Dermis blood vessel endothelial cell (primary cell): ENCODE measurements around the gene TSC22D3. TPM values are rescaled to one million over a fixed set of nuclear protein-coding genes. Genes with fewer than 3 reads are reported as not detected.
A peak's percentile ranks its signal among the peaks of the same experiment; 100 is the strongest.

ENCODE experiments used
- DNase-seq: peaks from one replicate; pipeline ENCODE4 v3.0.0; 2010
- total RNA-seq: library from RNA; depleted of rRNA; stranded (reverse); fragments of >200 nt; gene quantifications from 2 replicates; pipeline ENCODE4 v1.2.3, GENCODE V29; 2014

The TSC22D3 gene
- total RNA-seq, 1 donor from 2014 or later: 56.3 TPM

DNA sequence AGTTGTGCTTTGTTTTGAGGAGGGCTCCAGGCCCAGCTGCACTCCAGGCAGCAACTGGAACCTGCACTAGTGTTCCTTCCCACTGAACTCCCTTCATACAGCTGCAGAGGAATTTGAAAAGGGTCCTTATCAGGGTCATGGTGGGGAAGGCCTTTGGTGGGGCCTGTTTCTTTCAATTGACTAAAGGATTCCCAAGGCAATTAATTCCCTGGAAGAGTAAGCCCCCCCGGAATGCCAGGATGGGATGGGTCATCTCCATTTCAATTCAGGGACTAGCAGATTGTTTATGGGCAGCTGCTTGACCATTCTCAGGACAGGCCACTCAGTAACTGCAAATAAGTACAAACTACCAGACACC, 45.3 kb downstream of the TSC22D3 start:
- DNase-seq: no peak

DNA sequence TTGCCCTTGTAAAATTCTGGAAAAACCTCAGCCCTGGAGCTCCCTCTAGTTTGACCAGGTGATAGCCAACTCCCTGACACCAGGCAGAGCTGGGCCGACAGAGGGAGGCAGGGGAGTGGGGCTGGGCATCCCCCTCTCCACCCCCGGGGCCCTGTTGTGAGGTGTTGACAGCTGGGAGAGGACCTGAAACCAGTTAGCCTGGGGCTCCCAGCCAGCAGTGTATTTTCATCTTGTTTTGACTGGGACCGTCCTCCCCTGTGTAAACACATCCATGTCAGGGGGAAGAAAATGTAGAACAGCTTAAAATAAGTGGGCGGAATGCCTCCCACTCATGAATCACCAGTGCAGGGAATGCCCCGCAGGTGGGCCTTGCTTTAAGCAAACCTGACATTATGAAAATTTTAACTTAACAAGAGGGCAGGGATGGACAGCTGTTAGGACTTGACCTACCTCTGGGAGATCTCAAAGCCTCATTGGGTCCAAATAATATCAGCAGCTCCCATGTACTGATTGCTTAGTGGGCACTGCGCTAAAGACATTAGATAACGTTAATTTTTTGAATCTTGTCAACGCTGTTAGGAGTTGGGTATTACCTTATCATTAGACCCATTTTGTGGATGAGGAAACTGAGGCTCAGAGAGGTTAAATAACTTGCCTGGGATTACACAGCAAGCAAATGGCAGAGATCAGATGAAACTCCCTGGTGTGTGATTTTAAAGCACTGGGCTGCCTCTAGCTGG, 45.9 kb downstream of the TSC22D3 start:
- DNase-seq: no peak

DNA sequence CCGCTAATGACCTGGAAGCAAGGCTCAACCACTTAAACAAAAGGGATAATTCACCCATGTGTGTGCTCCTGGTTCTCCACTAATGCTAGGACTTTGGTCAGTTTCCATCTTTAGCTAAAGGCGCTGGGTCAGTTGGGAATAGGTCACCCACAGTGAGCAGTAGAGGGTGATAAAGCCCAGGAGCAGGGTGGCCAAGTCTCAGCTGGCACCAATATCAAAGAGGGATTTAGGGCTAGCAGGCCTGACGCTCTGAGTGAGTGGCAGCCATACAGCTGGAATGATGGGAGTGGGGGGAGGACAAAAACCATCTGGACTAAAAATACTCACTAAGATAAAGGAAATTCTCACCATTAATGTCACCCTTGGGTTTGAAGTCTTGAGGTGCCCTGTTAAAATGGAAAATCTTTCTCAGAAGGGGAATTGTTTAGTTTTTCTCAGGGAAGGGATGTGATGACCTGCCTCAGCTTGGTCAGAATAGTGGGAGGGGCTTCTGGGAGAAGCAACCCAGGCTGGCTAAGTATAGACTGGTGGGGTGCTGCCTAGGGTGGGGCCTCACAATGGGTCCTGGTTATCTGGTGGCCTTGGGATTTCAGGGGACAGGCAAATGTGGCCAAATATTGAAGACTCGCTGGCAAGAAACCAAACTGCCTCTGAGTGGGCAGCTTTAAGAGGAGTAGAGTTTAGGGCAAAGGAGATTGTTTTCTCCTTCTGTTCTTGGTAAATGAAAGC, 47.1 kb downstream of the TSC22D3 start:
- DNase-seq: no peak

DNA sequence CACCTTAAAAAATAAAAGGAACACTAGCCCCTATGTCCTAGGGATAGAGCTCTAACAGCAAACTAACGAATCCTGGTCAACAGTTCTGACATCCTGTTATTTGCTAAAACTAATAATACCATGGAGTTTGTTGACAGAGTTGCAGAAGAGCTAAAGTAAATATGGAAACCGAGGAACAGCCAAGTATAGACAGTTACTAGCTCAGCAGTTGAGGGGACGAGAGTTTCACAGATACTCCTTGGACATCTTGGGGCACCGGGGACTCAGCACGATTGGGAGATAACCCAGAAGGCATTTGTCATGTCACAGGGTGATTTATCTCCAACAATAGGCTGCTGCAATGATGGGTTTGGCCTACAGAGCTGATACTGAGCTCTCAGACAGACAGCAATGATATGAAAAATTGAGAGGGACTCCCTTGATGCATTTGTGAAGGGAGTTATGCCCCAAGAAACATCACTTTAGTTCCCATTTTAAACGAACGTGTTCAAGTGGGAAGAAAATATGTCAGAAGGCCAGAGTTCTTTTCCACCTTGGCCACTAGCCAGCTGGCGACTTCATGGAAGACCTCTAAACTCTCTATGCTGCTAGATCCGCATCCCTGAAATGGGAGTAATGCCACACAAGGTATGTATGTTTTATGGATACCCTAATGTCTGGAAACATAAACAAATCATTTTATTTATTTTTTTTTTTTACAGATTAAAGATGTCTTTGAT, 48.6 kb downstream of the TSC22D3 start:
- DNase-seq: peak; percentile 43

DNA sequence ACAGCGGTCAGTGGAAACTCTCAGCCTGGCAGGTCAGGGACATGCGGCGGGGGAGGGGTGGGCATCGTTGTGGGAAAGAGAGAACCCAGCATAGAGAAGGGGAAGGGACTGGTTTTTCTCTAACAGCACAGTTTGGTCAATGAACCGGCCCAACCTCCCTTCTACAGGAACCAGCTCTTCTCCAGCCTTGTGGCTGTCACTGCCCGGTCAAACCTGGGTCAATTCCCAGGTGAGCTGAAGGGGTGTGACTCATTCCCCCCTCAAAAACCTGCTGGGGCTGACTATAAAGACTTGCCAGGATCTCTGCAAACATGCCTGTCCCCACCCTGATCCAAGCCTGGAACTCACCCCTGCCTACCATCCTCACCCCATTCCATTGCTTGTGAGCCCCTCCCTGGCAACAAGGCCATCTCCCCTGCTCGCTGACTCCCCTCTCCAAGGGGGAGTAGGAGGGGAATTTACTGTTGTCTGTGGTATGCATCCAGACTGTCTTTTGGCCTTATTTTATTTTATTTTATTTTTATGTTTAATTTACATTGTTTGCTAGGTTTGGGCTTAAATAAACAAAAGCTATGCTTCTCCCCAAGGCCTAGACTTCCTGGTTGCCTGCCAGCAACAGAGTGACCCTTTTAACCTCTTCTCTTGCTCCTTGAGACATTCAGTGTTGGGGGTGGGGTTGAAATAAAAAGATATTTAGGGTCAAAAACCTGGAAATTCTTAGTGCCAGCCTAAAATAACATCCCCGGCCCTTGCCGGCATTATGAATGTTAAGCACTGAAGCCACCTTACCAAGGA, 49.6 kb downstream of the TSC22D3 start:
- DNase-seq: no peak

DNA sequence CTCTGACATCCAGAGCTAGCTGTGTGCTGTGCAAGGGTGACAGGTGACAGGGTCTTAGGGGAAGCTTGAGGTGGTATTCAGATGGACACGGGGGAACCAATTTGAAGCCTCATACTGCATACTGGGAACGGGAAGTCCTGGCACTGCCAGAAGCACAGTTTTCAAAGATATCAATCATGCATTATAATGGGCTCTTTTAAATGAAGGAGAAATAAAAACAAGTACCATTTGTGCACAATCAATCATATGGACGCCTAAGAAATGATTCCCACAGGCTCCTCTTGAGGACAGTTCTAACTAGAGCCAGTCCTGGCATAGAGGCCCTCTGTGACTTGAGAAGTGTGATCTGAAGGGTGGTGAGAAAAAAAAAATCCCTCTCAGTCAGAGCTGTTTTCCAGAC, 50.9 kb downstream of the TSC22D3 start:
- no peak for DNase-seq

DNA sequence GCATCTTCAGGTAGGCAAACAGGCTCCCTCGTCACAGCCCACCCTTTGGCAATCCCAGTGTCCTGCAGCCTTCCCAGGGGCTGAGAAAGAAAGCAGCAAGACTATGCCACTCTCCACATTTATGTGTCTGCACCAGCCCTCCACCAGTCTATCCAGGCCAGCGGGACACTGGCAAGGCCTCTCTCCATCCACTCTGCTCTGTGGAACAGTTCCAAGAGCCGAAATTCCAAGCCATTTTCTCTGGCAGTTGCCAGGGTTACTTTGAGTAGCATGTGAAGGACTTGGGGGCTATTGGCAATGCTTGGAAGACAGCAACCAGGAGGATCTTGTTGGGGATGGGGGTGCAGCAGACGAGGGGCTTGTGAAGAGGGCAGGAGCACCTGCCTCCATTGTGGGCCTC, 52.1 kb downstream of the TSC22D3 start:
- no peak for DNase-seq

DNA sequence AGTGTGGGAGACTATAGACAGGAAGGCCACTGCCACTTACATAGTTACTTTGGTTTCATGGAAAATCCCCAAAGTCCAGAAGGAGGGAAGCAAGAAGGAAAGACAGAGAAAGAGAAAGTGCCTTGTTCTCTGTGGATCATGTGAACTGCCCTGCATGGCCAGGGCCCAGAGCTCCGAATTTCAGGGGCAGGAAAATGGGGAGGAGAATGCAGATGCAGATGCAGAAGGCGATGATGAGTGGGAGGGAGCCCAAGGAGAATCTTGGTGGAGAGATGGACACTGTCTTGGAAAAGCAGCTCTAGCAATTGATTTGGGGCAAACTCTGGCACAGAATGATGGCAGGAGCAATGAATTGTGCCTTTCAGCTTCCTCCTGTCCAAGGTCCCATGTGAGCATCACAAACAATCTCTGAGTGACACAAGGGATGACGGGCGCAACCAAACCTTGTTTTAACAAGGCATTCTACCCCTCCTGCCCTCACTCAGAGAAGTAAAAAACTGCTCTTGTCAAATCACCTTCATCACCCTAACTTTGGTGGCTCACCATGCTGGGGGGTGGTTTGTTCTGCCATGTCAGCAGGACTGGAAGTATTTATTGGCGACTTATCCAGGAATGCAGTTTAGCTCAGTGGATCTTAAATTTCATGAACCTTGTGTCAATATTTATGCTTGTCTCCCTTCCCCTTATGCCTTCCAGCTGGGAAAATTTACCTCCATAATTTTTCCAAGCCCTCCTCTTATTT, 53.5 kb downstream of the TSC22D3 start:
- no peak for DNase-seq

DNA sequence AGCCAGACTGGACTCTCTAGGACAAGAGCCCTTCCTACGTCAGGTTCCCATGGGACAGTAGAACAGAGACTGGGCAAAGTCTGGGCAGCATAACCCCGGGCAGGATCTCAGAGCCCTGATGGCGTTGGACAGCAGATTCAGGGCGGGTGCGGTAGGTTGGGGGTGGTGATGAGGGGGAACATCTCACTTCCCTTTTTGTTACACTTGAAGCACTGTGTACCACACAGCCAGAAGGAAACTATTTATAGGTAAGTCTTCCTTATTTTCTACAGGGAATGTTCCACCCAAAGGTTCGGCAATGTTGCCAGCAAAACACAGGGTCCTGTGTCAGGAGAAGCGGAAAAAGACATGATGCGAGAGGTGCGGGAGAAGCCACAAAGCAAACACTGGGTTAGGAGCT, 54.3 kb downstream of the TSC22D3 start:
- DNase-seq: no peak

DNA sequence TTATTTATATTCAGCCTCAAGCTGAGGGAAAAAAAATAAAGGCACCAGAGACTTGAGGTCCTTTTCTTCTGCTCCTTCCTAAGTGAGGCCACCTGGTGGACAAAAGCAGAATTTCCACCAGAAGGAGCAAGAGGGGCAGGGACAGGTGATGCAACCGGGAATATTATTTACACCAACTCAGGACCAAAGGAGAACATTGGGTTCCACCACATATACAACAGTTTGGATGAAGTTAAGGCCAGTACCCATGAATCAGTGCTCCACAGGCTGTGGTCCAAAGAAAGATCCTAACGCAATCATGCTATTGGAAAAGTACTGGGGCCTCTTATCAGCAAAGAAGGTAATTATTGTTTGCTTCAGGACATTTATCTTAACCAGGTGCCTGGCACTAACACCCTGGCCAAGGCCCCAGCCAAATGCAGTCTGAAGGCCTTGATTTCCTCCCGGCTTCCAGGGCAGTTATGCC, 57.4 kb downstream of the TSC22D3 start:
- peak; percentile 84 for DNase-seq

DNA sequence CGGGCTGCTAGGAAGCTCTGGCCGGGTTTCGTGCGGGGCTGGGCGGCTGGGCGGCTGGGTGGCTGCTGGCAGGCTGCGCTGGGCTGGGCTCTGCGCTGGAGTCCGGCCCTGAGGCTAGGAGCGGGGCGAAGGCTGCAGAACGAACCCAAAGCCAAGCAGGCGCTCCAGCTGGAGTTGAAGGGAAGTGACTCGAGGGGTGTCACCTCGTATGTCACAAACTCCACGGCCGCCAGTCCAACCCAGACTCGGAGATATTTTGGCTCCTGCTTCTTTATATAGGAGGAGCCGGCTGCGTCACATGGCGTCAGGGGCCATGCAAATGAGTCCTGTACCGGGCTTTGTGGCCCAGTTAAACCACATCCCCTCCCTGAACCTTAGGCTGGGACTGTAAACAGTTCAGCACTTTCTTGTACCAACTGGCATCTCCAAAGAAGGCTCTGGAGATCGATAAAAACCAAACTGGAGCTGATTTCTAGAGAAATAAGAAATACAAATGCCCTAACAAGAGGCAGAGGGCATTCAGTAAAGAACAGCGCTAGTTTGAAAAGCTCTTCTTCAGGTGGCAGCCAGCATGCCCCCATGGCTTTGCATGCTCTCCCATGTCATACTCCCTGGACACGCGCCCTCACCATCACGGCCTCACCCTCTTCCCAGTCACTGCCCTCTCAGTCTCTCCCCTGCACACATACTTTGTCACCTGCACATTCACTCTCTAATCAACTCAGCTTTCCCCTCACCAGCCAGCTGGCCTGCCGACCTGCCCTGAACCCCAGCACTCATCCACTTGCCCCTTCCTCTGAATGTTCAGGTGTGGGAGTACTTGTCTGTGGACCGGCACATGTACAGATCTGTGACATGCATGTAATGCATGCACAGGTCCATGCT, 58.5 kb downstream of the TSC22D3 start:
- peak; percentile 81 for DNase-seq

DNA sequence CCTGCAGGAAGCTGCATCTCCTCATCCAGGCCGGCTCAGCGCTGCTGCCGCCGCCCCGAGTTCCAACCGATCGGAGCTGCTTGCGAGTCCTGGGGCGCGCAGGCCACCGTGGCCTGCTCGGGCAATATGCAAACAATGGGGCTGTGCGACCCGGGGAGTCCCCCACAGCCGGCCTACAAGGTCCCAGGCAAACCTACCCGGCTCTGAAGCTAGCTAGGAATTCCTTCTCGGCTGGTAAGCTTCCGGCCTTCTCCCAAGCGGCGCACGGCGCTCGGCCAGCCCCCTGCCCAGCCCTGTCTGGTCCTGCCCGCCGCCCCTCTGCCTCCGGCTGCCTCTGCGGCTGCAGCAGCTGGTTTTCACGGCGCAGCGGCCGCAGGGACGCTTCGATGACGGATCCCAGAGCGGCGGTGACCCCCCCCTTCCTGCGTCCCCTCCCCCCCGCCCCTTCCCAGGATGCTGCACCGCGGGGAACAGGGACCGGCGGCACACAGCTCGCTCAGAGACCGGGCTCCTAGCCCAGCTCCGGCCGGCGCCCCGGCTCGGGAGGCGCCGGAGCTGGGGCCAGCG, 59.4 kb downstream of the TSC22D3 start:
- DNase-seq: peak; percentile 47

DNA sequence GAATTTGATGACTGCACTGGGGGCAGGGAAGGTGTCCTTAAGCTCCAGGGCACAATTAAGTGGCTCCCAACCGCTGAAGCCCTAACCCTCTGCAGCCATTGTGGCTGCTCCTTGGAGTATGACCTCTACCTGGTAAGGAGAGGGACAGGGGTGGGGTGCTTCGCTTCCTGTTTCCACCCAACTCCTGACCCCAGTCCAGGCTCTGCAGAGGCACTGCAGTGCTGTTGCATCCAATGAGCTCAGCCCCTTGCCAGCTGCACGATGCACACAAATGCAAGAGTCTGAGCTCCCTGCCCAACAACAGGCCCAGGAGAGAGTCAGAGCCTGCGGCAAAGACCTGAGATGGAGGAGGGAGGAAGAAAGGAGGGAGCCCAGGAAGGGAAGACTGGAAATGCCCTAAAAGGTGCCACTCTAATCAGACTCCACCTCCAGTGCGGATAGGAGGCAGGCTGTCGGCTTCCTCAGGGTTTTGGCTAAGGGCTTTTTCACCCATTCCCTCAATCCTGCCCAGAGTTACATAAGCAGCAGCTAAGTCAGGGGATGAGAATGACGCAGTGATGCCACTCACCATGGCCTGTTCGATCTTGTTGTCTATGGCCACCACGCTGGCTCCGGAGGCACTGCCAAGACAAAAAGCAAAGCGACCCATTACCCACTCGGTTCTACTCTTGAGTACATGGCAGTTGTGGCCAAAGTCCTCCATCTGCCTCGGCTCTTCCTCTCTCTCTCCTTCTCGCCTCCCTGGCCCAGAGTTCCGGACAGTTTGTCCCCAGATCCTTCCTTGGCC, 60.1 kb downstream of the TSC22D3 start:
- DNase-seq: peak; percentile 19

DNA sequence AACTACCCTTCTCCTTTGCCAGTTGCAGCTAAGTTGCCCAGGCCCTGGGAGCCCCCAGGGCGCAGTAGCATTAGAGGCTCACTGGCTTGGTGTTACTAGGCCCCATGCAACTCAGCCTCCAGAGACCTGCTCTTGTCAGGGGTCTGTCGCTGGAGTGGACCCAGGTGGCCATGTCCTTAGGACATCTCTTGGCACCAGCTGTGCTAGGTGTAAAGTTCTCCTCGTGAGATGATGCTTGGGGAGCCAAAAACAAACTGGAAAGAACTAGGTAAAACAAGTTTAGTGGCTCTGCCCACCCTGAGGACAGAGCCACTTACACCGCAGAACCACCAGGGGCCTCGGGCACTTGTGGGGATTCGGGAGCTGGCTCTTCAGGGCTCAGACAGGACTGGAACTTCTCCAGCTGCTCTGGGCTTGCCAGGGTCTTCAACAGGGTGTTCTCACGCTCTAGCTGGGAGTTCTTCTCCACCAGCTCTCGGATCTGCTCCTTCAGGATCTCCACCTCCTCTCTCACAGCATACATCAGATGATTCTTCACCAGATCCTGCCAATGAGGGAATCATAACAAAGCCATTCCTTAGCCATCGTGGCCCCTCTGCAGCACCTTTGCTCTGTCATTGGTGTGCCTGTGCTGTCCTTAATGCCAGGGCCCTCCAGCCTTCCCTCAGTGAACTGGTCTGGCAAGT, 61.2 kb downstream of the TSC22D3 start:
- peak; percentile 17 for DNase-seq

DNA sequence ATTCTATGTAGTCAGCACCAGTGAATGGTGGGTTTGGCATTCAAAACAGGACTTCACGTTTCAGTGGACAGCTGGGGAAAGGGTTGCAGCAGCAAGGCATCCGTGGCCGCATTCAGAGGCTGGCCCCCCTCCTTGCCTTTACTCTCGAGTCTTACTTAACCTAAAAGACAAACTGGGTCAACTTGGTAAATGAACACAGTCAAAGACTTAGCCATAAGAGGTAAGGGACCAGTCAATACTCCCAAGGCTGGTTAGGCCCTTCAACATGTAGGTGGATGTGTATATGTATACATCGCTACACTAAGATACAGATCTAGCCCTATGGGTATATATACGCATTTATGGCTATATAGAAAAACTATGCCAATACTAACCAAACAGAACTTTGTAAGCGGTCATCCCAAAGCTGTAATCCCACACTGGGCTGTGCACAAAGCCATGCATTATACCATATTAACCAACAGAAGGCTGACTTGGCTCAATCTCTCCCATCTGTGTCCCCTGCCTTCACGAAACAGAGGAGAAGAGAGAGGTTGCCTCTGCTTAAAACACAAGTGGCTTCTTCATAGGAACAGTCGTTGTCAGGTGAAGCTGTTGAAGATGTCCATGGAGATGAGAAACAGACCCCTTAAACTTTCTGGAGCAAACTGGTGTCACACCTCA, 61.9 kb downstream of the TSC22D3 start:
- DNase-seq: no peak

DNA sequence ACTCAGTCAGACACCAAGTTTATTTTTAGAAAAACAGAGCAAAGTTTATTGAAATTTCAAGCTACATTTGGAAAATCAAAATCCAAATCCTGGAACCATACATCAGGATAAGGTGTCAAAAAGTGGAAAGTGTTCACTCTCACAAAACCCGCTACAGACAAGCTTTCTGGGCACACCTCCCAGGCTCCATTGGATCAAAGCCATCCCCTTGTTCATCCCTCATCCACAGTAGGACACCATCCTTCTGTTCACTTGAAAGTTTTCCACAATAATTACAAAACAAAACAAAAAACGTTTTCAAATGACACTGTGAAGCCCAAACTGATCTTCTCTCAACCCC, 62.4 kb downstream of the TSC22D3 start:
- no peak for DNase-seq

DNA sequence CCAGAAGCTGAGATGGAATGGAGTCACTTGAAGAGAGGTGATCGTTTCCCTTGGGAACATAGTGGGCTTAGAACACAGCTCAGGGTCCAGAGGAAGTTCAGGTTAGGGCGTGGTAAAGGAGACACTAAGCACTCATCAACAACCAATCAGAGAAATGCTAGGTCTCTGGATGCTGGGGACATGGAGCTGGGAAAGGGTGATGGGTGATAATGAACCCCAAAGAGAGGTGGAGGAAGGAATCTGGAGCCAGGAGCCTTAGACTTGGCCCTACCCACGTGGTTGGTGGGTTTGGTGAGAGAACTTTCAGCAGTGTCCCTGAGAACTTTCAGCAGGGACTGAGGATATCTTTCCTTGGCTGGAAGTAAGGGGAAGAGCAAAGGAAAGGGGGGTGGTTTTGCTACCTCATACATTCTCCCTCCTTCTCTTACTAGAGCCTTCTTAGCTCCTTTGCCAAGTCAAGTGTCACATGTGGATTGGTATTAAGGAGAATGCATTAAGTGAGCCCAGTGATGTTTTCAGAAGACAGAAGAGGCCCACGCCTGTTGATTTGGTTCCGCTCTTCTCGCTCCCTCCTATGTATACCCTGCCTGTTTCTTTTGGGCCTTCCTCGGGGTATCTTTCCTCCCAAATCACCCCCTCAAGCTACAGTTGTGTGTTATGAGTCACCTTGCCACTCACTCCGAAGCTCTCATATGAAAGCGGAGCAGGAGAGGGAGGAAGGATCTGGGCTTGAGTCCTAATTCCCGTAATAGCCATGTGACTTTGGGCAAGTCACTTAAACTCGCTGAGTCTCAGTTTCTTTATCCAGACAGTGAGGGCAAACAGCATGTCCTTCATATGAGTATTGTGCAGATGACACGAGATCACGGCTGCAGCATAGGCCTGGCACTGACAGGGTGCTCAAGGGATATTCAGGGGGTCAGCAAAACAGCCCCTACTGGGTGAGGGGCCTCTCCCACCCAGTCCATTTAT, 63.1 kb downstream of the TSC22D3 start:
- peak; percentile 17 for DNase-seq
